HepG2 (cell line): ENCODE measurements around the gene PCSK1. TPM values are rescaled to one million over a fixed set of nuclear protein-coding genes. Genes with fewer than 3 reads are reported as not detected.

Experiments used
- ETS1 ChIP-seq: sonication (generic); formaldehyde crosslinking; IDR thresholded peaks from 2 replicates; pipeline ENCODE4 v1.4.0; 2020; ENCODE audit warnings: missing genetic modification reagents
- HMGXB3 ChIP-seq: sonication (generic); formaldehyde crosslinking; IDR thresholded peaks from 2 replicates; pipeline ENCODE4 v1.4.0; 2020; ENCODE audit warnings: missing genetic modification reagents, borderline replicate concordance
- IRF2 ChIP-seq: IDR thresholded peaks from 2 replicates; pipeline ENCODE4 v1.6.1; 2018; ENCODE audit warnings: missing genetic modification reagents, missing compliant biosample characterization
- KLF13 ChIP-seq: sonication (generic); formaldehyde crosslinking; IDR thresholded peaks from 2 replicates; pipeline ENCODE4 v1.4.0; 2020; ENCODE audit warnings: mild to moderate bottlenecking, missing genetic modification reagents
- MIER3 ChIP-seq: IDR thresholded peaks from 2 replicates; pipeline ENCODE4 v1.6.1; 2016; ENCODE audit warnings: missing compliant biosample characterization, borderline replicate concordance
- MXD1 ChIP-seq: sonication (generic); formaldehyde crosslinking; IDR thresholded peaks from 2 replicates; pipeline ENCODE4 v1.4.0; 2020; ENCODE audit warnings: mild to moderate bottlenecking, missing genetic modification reagents
- PHB2 ChIP-seq: fragments of 450-650 bp; IDR thresholded peaks from 2 replicates; pipeline ENCODE4 v1.6.1; 2018; ENCODE audit not compliant: partially characterized antibody
- SP140L ChIP-seq: sonication (generic); formaldehyde crosslinking; IDR thresholded peaks from 2 replicates; pipeline ENCODE4 v1.4.0; 2020; ENCODE audit warnings: missing genetic modification reagents, borderline replicate concordance
- THAP9 ChIP-seq: sonication (generic); formaldehyde crosslinking; IDR thresholded peaks from 2 replicates; pipeline ENCODE4; 2020; ENCODE audit warnings: missing genetic modification reagents, mild to moderate bottlenecking, borderline replicate concordance
- ZBTB14 ChIP-seq: sonication (generic); formaldehyde crosslinking; IDR thresholded peaks from 2 replicates; pipeline ENCODE4 v1.4.0; 2020; ENCODE audit warnings: missing genetic modification reagents
- ZBTB7B ChIP-seq: sonication (generic); formaldehyde crosslinking; IDR thresholded peaks from 2 replicates; pipeline ENCODE4 v1.4.0; 2020; ENCODE audit warnings: missing genetic modification reagents
- ZEB1 ChIP-seq: IDR thresholded peaks from 2 replicates; pipeline ENCODE4 v1.6.1; 2012; ENCODE audit warnings: mild to moderate bottlenecking, low read depth, inconsistent platforms; ENCODE audit not compliant: insufficient replicate concordance
- ZFP90 ChIP-seq: sonication (generic); formaldehyde crosslinking; IDR thresholded peaks from 2 replicates; pipeline ENCODE4 v1.8.0; 2022; ENCODE audit warnings: missing genetic modification reagents, mild to moderate bottlenecking, inconsistent platforms, borderline replicate concordance
- ZMYM4 ChIP-seq: sonication (generic); formaldehyde crosslinking; IDR thresholded peaks from 2 replicates; pipeline ENCODE4 v1.8.1; 2023; ENCODE audit warnings: mild to moderate bottlenecking, missing genetic modification reagents
- ZNF225 ChIP-seq: sonication (generic); formaldehyde crosslinking; IDR thresholded peaks from 2 replicates; pipeline ENCODE4 v1.4.0; 2020; ENCODE audit warnings: mild to moderate bottlenecking, missing genetic modification reagents
- ZNF230 ChIP-seq: sonication (generic); formaldehyde crosslinking; IDR thresholded peaks from 2 replicates; pipeline ENCODE4 v1.4.0; 2020; ENCODE audit warnings: mild to moderate bottlenecking, missing genetic modification reagents
- ZNF557 ChIP-seq: sonication (generic); formaldehyde crosslinking; IDR thresholded peaks from 2 replicates; pipeline ENCODE4 v1.4.0; 2020; ENCODE audit warnings: missing genetic modification reagents
- ZNF772 ChIP-seq: sonication (generic); formaldehyde crosslinking; IDR thresholded peaks from 2 replicates; pipeline ENCODE4 v1.5.0; 2020; ENCODE audit warnings: mild to moderate bottlenecking, missing genetic modification reagents
- ZSCAN9 ChIP-seq: IDR thresholded peaks from 2 replicates; pipeline ENCODE4 v1.6.1; 2016; ENCODE audit warnings: borderline replicate concordance
- polyA plus RNA-seq, 8 experiments: library from polyadenylated mRNA; depleted of rRNA in 3 of 8; stranded (reverse) in 7 of 8; unstranded in 1 of 8; fragments of >200 nt; fragmentation: Illumina TruSeq in 4 of 8; extraction: Trizol in 4 of 8; gene quantifications; 2 replicates each; pipeline versions ENCODE4 v1.2.1 to v1.2.3, GENCODE V29; 2011 to 2016; ENCODE audit warnings: low read depth in 4 of 8, missing spikeins in 1 of 8, mixed read lengths in 1 of 8; ENCODE audit not compliant: insufficient read depth in 1 of 8
- total RNA-seq, 5 experiments: library from RNA; depleted of rRNA; stranded (reverse); fragments of >200 nt; fragmentation: Illumina TruSeq; extraction: Trizol; gene quantifications; 2 replicates each; pipeline ENCODE4 v1.2.3, GENCODE V29; 2016; ENCODE audit warnings: low read depth in 1 of 5

The PCSK1 gene
- total and polyA plus RNA-seq, 2 of the 13 experiments (the other 11 are each of a cell fraction or from before 2014, with no cell fraction given), result not detected

GRCh38 chr5:96434201-96434645 lies 1.2 kb upstream of the PCSK1 start (continued):
- TF ChIP-seq ETS1 (CRISPR knock-in tag), result no peak
- no peak for TF ChIP-seq MIER3 (CRISPR knock-in tag)
- TF ChIP-seq ZSCAN9 (CRISPR knock-in tag), result peak; percentile 90
- TF ChIP-seq SP140L, result peak; percentile 78; the same call in 1 of the 2 replicates
- TF ChIP-seq IRF2, result 0 out of 2 replicates have a peak, but pooled peaks have one; percentile 24
- 0 out of 2 replicates have a peak, but pooled peaks have one; percentile 25 for TF ChIP-seq ZNF772 (CRISPR knock-in tag)
- TF ChIP-seq ZFP90, result 0 out of 2 replicates have a peak, but pooled peaks have one; percentile 42
- no peak for TF ChIP-seq MXD1
- no peak for TF ChIP-seq KLF13 (CRISPR knock-in tag)
- TF ChIP-seq HMGXB3 (CRISPR knock-in tag), result peak; percentile 77; the same call in 1 of the 2 replicates
- TF ChIP-seq ZEB1, result no peak
- peak; percentile 42; the same call in 1 of the 2 replicates for TF ChIP-seq ZMYM4 (CRISPR knock-in tag)
- TF ChIP-seq ZNF557, result no peak
- no peak for TF ChIP-seq ZBTB14 (CRISPR knock-in tag)
- TF ChIP-seq PHB2, result no peak
- no peak; the same call in 1 of the 2 replicates for TF ChIP-seq ZNF225 (CRISPR knock-in tag)
- TF ChIP-seq THAP9 (CRISPR knock-in tag), result no peak
- TF ChIP-seq ZNF230 (CRISPR knock-in tag), result peak; percentile 40; the same call in 1 of the 2 replicates
- TF ChIP-seq ZBTB7B (CRISPR knock-in tag), result 0 out of 2 replicates have a peak, but pooled peaks have one; percentile 32
